SH-SY5Y (cell line): ENCODE results near the gene ATP6V1D.

Source experiments
- GATA2 ChIP-seq: IDR thresholded peaks from 2 replicates; pipeline ENCODE4 v1.6.1; 2011; ENCODE audit warnings: mild to moderate bottlenecking, low read depth, low read length
- GATA3 ChIP-seq: IDR thresholded peaks from 2 replicates; pipeline ENCODE4 v1.6.1; 2011; ENCODE audit warnings: low read depth, mild to moderate bottlenecking, low read length, moderate library complexity

Gene ATP6V1D

GRCh38 chr14:67343601-67344230 lies 15.9 kb downstream of the ATP6V1D start:
- no peak for TF ChIP-seq GATA3
- TF ChIP-seq GATA2 = no peak

DNA sequence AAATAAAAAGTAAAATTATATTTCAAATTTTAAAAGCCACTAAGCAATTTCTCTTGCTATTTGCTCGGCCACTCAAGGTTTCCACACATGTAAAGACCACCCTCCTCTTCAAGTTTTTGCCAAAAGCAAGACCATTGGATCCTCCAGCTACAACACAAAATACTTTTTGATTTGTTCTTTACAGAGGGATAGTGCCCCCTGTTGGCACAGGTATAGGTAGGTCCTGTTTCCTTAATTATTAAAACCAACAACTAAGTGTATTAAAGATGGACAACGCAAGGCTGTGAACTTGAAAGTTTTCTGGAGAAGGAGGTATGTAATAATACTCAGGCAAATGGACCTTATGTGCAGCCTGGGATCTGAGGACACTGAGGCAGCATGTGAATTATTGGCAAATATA lies 23.8 kb downstream of the ATP6V1D start:
- TF ChIP-seq GATA2 = no peak
- TF ChIP-seq GATA3 = no peak

- TF ChIP-seq GATA2 (no peak), GATA3 (no peak)
Measured at GRCh38 chr14:67332468-67332867, 27.1 kb downstream of the ATP6V1D start.

- no peak for TF ChIP-seq GATA2
- TF ChIP-seq GATA3 = no peak
Measured at GRCh38 chr14:67331368-67332125, 28.1 kb downstream of the ATP6V1D start.

GRCh38 chr14:67319142-67319541 lies 40.5 kb downstream of the ATP6V1D start:
- TF ChIP-seq GATA3 (no peak), GATA2 (no peak)

GRCh38 chr14:67317822-67318221 lies 41.8 kb downstream of the ATP6V1D start:
- TF ChIP-seq GATA2 = no peak
- TF ChIP-seq GATA3 = no peak

- no peak for TF ChIP-seq GATA3
- TF ChIP-seq GATA2 = no peak
Measured at GRCh38 chr14:67313153-67313552, 46.5 kb downstream of the ATP6V1D start.

DNA sequence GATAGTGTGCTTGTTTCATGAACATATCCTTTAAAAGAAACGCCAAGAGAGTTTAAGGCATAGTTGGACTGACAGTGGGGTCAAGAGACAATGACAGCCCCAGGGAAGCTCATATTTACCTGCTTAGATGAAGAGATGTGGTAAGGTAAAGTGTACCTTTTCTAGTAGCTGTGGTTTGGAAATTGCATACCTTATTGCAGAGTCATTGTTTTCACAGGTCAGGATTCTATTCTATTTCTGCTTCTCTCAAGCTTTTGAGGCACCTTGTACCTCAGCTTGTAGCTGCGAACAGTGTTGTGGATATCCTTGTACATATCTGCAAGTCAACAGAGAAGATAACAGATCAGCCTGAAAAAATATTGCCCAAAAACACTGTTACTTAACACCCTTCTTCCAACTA lies 47.7 kb downstream of the ATP6V1D start:
- TF ChIP-seq GATA3 (no peak), GATA2 (no peak)
